IPS-18c (cell line): Measurements from ENCODE around the gene DBR1.

Experiments
- H3K4me3 ChIP-seq: 2 replicates; pipeline ENCODE4 v1.7.0; 2013; ENCODE audit warnings: low read depth, mild to moderate bottlenecking, low read length, moderate library complexity; ENCODE audit not compliant: insufficient read depth
- H3K9me3 ChIP-seq: one replicate; pipeline ENCODE4 v1.6.1; 2013; ENCODE audit warnings: mild to moderate bottlenecking, low read length, moderate library complexity; ENCODE audit not compliant: control insufficient read depth, insufficient read depth

Gene DBR1

GRCh38 chr3:138136201-138136600 lies 38.5 kb downstream of the DBR1 start:
- no peaks in the 10 kb centered on the region for H3K9me3 ChIP-seq
- H3K4me3 ChIP-seq: no peak overlapping the region

- Histone ChIP-seq H3K9me3 (no peaks in the 10 kb centered on the region), H3K4me3 (no peak overlapping the region)
Observed at GRCh38 chr3:138135833-138136194, 38.9 kb downstream of the DBR1 start.

GRCh38 chr3:138135146-138135832 lies 39.4 kb downstream of the DBR1 start:
- no peaks in the 10 kb centered on the region for H3K9me3 ChIP-seq
- H3K4me3 ChIP-seq: no peak overlapping the region

GRCh38 chr3:138132239-138132638 lies 42.5 kb downstream of the DBR1 start, which contains the start of gene A4GNT:
Gene A4GNT (minus strand): TSS chr3:138132390. CDS start chr3:138131256, 1,134 bp downstream.
- Histone ChIP-seq H3K9me3 (no peaks in the 10 kb centered on the region), H3K4me3 (no peak within 1 kb of the TSS)

GRCh38 chr3:138127636-138128365 lies 46.9 kb downstream of the DBR1 start:
- Histone ChIP-seq H3K4me3 (no peak overlapping the region), H3K9me3 (peaks cover 3% of the 10 kb centered on the region)

- peaks cover 3% of the 10 kb centered on the region for H3K9me3 ChIP-seq
- no peak overlapping the region for H3K4me3 ChIP-seq
Observed at GRCh38 chr3:138125548-138126221, 49.0 kb downstream of the DBR1 start.

GRCh38 chr3:138124706-138125355 lies 49.9 kb downstream of the DBR1 start:
- H3K9me3 ChIP-seq: peaks cover 3% of the 10 kb centered on the region
- no peak overlapping the region for H3K4me3 ChIP-seq

- Histone ChIP-seq H3K4me3 (no peak overlapping the region), H3K9me3 (peaks cover 3% of the 10 kb centered on the region)
Observed at GRCh38 chr3:138124188-138124587, 50.5 kb downstream of the DBR1 start.

- Histone ChIP-seq H3K4me3 (no peak overlapping the region), H3K9me3 (peaks cover 5% of the 10 kb centered on the region)
Observed at GRCh38 chr3:138119423-138119766, 55.3 kb downstream of the DBR1 start.

GRCh38 chr3:138118612-138119422 lies 55.9 kb downstream of the DBR1 start:
- peaks cover 2% of the 10 kb centered on the region for H3K9me3 ChIP-seq
- no peak overlapping the region for H3K4me3 ChIP-seq

GRCh38 chr3:138114988-138115971 lies 59.4 kb downstream of the DBR1 start, which contains the start of gene DZIP1L:
Gene DZIP1L (minus strand): TSS chr3:138115608. CDS start chr3:138103971, 11,637 bp downstream.
- peaks cover 2% of the 10 kb centered on the region for H3K9me3 ChIP-seq

GRCh38 chr3:138114431-138114918 lies 60.2 kb downstream of the DBR1 start:
- H3K4me3 ChIP-seq: peak overlapping the region; percentile 88
- H3K9me3 ChIP-seq: peaks cover 2% of the 10 kb centered on the region

More at GRCh38 chr3:138114988-138115971, 59.4 kb downstream of the DBR1 start, which contains the start of gene DZIP1L:
- peak within 1 kb of the TSS; percentile 88 for H3K4me3 ChIP-seq

- H3K4me3 ChIP-seq: no peak overlapping the region
- peaks cover 2% of the 10 kb centered on the region for H3K9me3 ChIP-seq
Observed at GRCh38 chr3:138113326-138113725, 61.4 kb downstream of the DBR1 start.

GRCh38 chr3:138112362-138112761 lies 62.4 kb downstream of the DBR1 start:
- Histone ChIP-seq H3K9me3 (peaks cover 2% of the 10 kb centered on the region), H3K4me3 (no peak overlapping the region)
